ENCODE results near the gene NARF. TPM values are rescaled to one million over a fixed set of nuclear protein-coding genes. Genes with fewer than 3 reads are reported as not detected.

NARF gene
- total RNA-seq, 2 donors from 2014 or later = 90.4 to 120 TPM

GRCh38 chr17:82479602-82480001 lies 21.1 kb downstream of the NARF start:
- no peak for DNase-seq
- ATAC-seq (replicated peaks in 1 of 2) = no peak
- H3K4me3 Mint-ChIP-seq = no peak overlapping the region
- H3K9me3 Mint-ChIP-seq = no peaks in the 10 kb centered on the region
- H3K36me3 Mint-ChIP-seq (ENCODE audit: insufficient read depth in 2 of 2) = peaks cover under 1 to 10% of the 10 kb centered on the region in 2 donors
- no peak overlapping the region for H3K27ac Mint-ChIP-seq
- no peaks in the 10 kb centered on the region for H3K4me1 Mint-ChIP-seq (ENCODE audit: low read depth)
- H3K27me3 Mint-ChIP-seq (ENCODE audit: low read depth) = no peaks in the 10 kb centered on the region

- ATAC-seq (replicated peaks in 1 of 2) (no peak), DNase-seq (no peak)
- no peaks in the 10 kb centered on the region for H3K9me3 Mint-ChIP-seq
- H3K27me3 Mint-ChIP-seq (ENCODE audit: low read depth) = no peaks in the 10 kb centered on the region
- no peaks in the 10 kb centered on the region for H3K4me1 Mint-ChIP-seq (ENCODE audit: low read depth)
- H3K4me3 Mint-ChIP-seq = no peak overlapping the region
- H3K27ac Mint-ChIP-seq = no peak overlapping the region
- peaks cover 4 to 17% of the 10 kb centered on the region in 2 donors for H3K36me3 Mint-ChIP-seq (ENCODE audit: insufficient read depth in 2 of 2)
Measured at GRCh38 chr17:82480318-82480717, 21.8 kb downstream of the NARF start.

GRCh38 chr17:82483204-82483660 lies 24.7 kb downstream of the NARF start:
- peaks cover 4 to 16% of the 10 kb centered on the region in 2 donors for H3K36me3 Mint-ChIP-seq (ENCODE audit: insufficient read depth in 2 of 2)

GRCh38 chr17:82483836-82484235 lies 25.3 kb downstream of the NARF start:
- Mint-ChIP-seq H3K36me3 (ENCODE audit: insufficient read depth in 2 of 2) (peaks cover 4 to 16% of the 10 kb centered on the region in 2 donors), H3K27me3 (ENCODE audit: low read depth) (no peaks in the 10 kb centered on the region), H3K4me1 (ENCODE audit: low read depth) (no peaks in the 10 kb centered on the region), H3K9me3 (no peaks in the 10 kb centered on the region), H3K27ac (no peak overlapping the region), H3K4me3 (no peak overlapping the region)
- ATAC-seq (replicated peaks in 1 of 2) (no peak), DNase-seq (no peak)

More at GRCh38 chr17:82483204-82483660, 24.7 kb downstream of the NARF start:
- Mint-ChIP-seq H3K27ac (no peak overlapping the region), H3K4me1 (ENCODE audit: low read depth) (no peaks in the 10 kb centered on the region), H3K9me3 (no peaks in the 10 kb centered on the region), H3K4me3 (no peak overlapping the region), H3K27me3 (ENCODE audit: low read depth) (no peaks in the 10 kb centered on the region)
- DNase-seq (no peak), ATAC-seq (replicated peaks in 1 of 2) (no peak)

- H3K36me3 Mint-ChIP-seq (ENCODE audit: insufficient read depth in 2 of 2) = peaks cover 4 to 9% of the 10 kb centered on the region in 2 donors
- DNase-seq (no peak), ATAC-seq (replicated peaks in 1 of 2) (no peak)
- no peaks in the 10 kb centered on the region for H3K9me3 Mint-ChIP-seq
- no peak overlapping the region for H3K4me3 Mint-ChIP-seq
- no peak overlapping the region for H3K27ac Mint-ChIP-seq
- no peaks in the 10 kb centered on the region for H3K27me3 Mint-ChIP-seq (ENCODE audit: low read depth)
- H3K4me1 Mint-ChIP-seq (ENCODE audit: low read depth) = no peaks in the 10 kb centered on the region
Measured at GRCh38 chr17:82486231-82487094, 27.9 kb downstream of the NARF start.

- Mint-ChIP-seq H3K4me3 (no peak overlapping the region), H3K9me3 (no peaks in the 10 kb centered on the region), H3K36me3 (ENCODE audit: insufficient read depth in 2 of 2) (peaks cover 4 to 9% of the 10 kb centered on the region in 2 donors), H3K4me1 (ENCODE audit: low read depth) (no peaks in the 10 kb centered on the region), H3K27ac (no peak overlapping the region), H3K27me3 (ENCODE audit: low read depth) (no peaks in the 10 kb centered on the region)
- DNase-seq (no peak), ATAC-seq (replicated peaks in 1 of 2) (no peak)
Measured at GRCh38 chr17:82487910-82488309, 29.4 kb downstream of the NARF start.

- H3K36me3 Mint-ChIP-seq (ENCODE audit: insufficient read depth in 2 of 2) = peaks cover 4 to 9% of the 10 kb centered on the region in 2 donors
- no peaks in the 10 kb centered on the region for H3K27me3 Mint-ChIP-seq (ENCODE audit: low read depth)
- H3K27ac Mint-ChIP-seq = no peak overlapping the region
- H3K4me1 Mint-ChIP-seq (ENCODE audit: low read depth) = peaks cover 2% of the 10 kb centered on the region
- ATAC-seq (replicated peaks in 1 of 2) (no peak), DNase-seq (no peak)
- H3K4me3 Mint-ChIP-seq = no peak overlapping the region
- H3K9me3 Mint-ChIP-seq = no peaks in the 10 kb centered on the region
Measured at GRCh38 chr17:82489117-82489516, 30.6 kb downstream of the NARF start.

GRCh38 chr17:82489851-82490511 lies 31.4 kb downstream of the NARF start:
- Mint-ChIP-seq H3K36me3 (ENCODE audit: insufficient read depth in 2 of 2) (peaks cover 0 to 5% of the 10 kb centered on the region in 2 donors), H3K4me1 (ENCODE audit: low read depth) (peaks cover 10% of the 10 kb centered on the region), H3K27ac (no peak overlapping the region), H3K4me3 (no peak overlapping the region), H3K9me3 (no peaks in the 10 kb centered on the region), H3K27me3 (ENCODE audit: low read depth) (no peaks in the 10 kb centered on the region)
- DNase-seq = no peak
- ATAC-seq (replicated peaks in 1 of 2) = no peak

- ATAC-seq (replicated peaks in 1 of 2) = no peak
- Mint-ChIP-seq H3K27ac (no peak overlapping the region), H3K4me1 (ENCODE audit: low read depth) (peaks cover 11% of the 10 kb centered on the region), H3K27me3 (ENCODE audit: low read depth) (no peaks in the 10 kb centered on the region), H3K36me3 (ENCODE audit: insufficient read depth in 2 of 2) (peaks cover 0 to 1% of the 10 kb centered on the region in 2 donors), H3K9me3 (no peaks in the 10 kb centered on the region), H3K4me3 (no peak overlapping the region)
- no peak for DNase-seq
Measured at GRCh38 chr17:82490512-82491195, 32.1 kb downstream of the NARF start.

GRCh38 chr17:82491196-82491530 lies 32.6 kb downstream of the NARF start:
- no peak overlapping the region for H3K4me3 Mint-ChIP-seq
- DNase-seq (no peak), ATAC-seq (replicated peaks in 1 of 2) (no peak)
- H3K9me3 Mint-ChIP-seq = no peaks in the 10 kb centered on the region
- peaks cover 16% of the 10 kb centered on the region for H3K4me1 Mint-ChIP-seq (ENCODE audit: low read depth)
- H3K27ac Mint-ChIP-seq = no peak overlapping the region
- peaks cover 0 to 1% of the 10 kb centered on the region in 2 donors for H3K36me3 Mint-ChIP-seq (ENCODE audit: insufficient read depth in 2 of 2)
- H3K27me3 Mint-ChIP-seq (ENCODE audit: low read depth) = no peaks in the 10 kb centered on the region

GRCh38 chr17:82491533-82491932 lies 33.0 kb downstream of the NARF start:
- ATAC-seq (replicated peaks in 1 of 2) (no peak), DNase-seq (no peak)
- H3K27ac Mint-ChIP-seq = no peak overlapping the region
- no peaks in the 10 kb centered on the region for H3K27me3 Mint-ChIP-seq (ENCODE audit: low read depth)
- H3K4me1 Mint-ChIP-seq (ENCODE audit: low read depth) = peaks cover 20% of the 10 kb centered on the region
- no peaks in the 10 kb centered on the region for H3K9me3 Mint-ChIP-seq
- H3K36me3 Mint-ChIP-seq (ENCODE audit: insufficient read depth in 2 of 2) = peaks cover 0 to 1% of the 10 kb centered on the region in 2 donors
- no peak overlapping the region for H3K4me3 Mint-ChIP-seq

GRCh38 chr17:82492643-82493225 lies 34.2 kb downstream of the NARF start:
- H3K36me3 Mint-ChIP-seq (ENCODE audit: insufficient read depth in 2 of 2) = no peaks in the 10 kb centered on the region
- no peak overlapping the region for H3K27ac Mint-ChIP-seq
- peaks cover 25% of the 10 kb centered on the region for H3K4me1 Mint-ChIP-seq (ENCODE audit: low read depth)
- no peaks in the 10 kb centered on the region for H3K9me3 Mint-ChIP-seq
- no peaks in the 10 kb centered on the region for H3K27me3 Mint-ChIP-seq (ENCODE audit: low read depth)
- H3K4me3 Mint-ChIP-seq = no peak overlapping the region
- ATAC-seq (replicated peaks in 1 of 2) = no peak
- no peak for DNase-seq
